ENCODE data around the gene ZBTB25.

DNA sequence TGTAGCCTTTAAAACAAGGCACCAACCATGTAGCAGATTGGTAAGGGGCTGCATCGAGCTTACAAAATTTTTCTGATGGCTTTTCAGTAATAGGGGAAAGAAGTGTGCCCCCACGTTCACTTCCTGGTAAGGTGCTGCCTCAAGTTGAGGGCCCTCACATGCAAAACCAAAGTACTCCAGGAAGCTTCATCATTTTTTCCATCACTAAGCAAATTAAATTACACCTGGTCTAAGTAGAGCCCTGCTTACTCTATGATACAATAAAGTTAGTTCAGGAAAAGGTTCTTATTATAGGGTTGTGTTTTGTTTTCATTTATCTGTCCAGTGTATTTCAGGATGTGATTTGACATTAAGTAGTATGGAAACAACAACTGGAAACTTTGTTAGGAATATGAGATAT, 53.4 kb downstream of the ZBTB25 start:
- TF ChIP-seq, protein P1, sequence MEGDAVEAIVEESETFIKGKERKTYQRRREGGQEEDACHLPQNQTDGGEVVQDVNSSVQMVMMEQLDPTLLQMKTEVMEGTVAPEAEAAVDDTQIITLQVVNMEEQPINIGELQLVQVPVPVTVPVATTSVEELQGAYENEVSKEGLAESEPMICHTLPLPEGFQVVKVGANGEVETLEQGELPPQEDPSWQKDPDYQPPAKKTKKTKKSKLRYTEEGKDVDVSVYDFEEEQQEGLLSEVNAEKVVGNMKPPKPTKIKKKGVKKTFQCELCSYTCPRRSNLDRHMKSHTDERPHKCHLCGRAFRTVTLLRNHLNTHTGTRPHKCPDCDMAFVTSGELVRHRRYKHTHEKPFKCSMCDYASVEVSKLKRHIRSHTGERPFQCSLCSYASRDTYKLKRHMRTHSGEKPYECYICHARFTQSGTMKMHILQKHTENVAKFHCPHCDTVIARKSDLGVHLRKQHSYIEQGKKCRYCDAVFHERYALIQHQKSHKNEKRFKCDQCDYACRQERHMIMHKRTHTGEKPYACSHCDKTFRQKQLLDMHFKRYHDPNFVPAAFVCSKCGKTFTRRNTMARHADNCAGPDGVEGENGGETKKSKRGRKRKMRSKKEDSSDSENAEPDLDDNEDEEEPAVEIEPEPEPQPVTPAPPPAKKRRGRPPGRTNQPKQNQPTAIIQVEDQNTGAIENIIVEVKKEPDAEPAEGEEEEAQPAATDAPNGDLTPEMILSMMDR (IDR thresholded peaks at IDR 0.05): no peak
- no peak for TF ChIP-seq POLR2A (IDR thresholded peaks at IDR 0.05)
- no peak for TF ChIP-seq EP300 (IDR thresholded peaks at IDR 0.05)
